Measurements from ENCODE around the gene TELO2.

TELO2 gene

DNA sequence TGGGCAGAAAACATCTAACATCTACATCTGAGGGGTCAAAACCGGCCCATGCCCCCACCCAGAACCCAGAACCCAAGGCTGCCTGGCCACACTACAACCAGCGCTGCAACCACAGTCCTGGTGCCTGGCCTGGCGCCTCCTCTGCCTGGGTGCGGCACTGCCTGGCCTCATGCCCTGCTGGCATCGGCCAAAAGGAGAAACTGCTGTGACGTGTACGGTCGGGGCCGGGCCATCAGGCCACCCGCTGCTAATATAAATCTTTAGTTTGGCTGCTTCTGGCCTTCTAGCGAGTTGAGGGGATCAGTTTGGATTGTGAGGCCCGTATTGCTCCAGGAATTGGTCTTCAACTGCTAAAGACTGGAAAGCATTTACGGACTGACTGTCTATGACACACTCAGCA, 63.1 kb downstream of the TELO2 start:
- no peak for DNase-seq (ENCODE audit: low read depth)

DNA sequence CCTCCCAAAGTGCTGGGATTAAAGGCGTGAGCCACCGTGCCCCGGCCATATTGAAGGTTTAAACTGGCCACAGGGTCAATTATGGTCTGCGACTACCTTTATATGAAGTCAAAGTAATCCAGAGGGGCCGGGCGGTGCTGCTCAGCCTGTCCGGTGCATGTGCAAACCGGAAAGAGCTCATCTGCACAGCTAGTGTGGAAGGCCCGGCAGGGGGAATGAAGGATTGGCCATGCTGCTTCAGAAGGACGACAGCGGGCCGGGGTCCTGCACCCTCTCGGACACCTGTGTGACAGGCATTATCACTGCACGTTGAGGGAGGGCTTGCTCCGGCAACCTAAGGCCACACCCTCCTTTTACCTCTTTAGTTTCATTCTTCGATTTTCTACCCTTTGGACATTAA, 63.9 kb downstream of the TELO2 start:
- no peak for DNase-seq (ENCODE audit: low read depth)

DNA sequence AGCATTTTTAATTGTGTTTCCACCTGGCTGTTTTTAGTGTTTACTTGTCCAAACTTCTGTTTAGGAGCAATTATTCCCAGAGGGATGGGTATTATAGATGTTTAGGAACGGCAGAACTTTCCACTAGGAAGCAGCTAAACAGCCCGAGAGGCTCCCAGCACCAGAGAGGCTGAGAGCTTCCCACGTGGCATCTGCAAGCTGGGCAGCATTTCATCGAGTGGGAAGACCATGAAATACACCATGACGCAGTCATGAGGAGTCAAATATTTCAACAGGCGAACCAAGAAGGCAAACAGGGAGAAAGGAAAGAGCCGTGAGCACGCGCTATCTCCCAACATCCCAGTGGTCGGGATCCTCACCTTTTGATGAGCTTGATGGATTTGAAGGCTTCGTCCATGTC, 64.4 kb downstream of the TELO2 start:
- no peak for DNase-seq (ENCODE audit: low read depth)

DNA sequence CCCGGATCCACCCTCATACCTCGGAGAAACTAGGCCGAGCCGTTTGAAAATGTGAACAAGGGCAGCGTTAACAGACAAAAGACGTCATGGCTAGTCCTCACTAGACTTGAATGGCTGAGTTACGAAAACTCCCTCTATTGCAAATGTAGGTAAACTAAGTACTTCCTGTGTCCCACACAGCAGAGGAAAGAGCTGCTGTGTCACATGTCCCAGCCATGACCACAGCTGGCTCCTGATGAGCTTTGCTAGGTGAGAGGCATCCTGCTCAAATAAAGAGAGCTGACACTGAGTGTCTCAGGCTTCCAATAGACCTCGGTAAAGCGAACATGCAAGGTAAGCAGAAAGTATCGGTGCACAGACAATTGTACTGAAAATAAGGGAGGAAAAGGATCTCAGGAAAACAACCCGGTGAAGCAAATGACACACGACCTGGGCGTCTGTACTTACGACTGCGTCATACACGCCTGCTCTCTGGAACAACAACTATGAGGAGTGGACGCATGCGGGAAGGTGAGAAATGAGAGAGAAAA, 66.4 kb downstream of the TELO2 start:
- DNase-seq (ENCODE audit: low read depth) = no peak

Data from fibroblast of the conjunctiva (primary cell).